ENCODE measurements around the gene HS3ST3B1.

Gene HS3ST3B1

GRCh38 chr17:14398766-14399165, 97.9 kb downstream of the HS3ST3B1 start:
- Histone ChIP-seq H3K36me3 (ENCODE audit: control insufficient read depth in 1 of 2, insufficient read depth in 2 of 2, low read length in 2 of 2) (no peaks in the 10 kb centered on the region), H3K79me1 (ENCODE audit: low read length) (no peaks in the 10 kb centered on the region), H3K9ac (ENCODE audit: low read length) (no peak overlapping the region), H3K4ac (ENCODE audit: low read depth, low read length) (no peak overlapping the region), H3K79me2 (ENCODE audit: control insufficient read depth, insufficient read depth, low read length, poor library complexity) (no peaks in the 10 kb centered on the region), H3K27ac (ENCODE audit: low read depth, low read length) (no peak overlapping the region), H2AK5ac (ENCODE audit: low read length) (no peak overlapping the region), H2AFZ (ENCODE audit: insufficient read depth, low read length, poor library complexity) (no peak overlapping the region), H2BK120ac (ENCODE audit: insufficient read depth, low read length, poor library complexity) (no peak overlapping the region), H4K12ac (ENCODE audit: low read depth, low read length) (no peak overlapping the region), H3K4me1 (ENCODE audit: control insufficient read depth in 1 of 2, insufficient read depth in 2 of 2, low read length in 2 of 2) (no peaks in the 10 kb centered on the region), H3K27me3 (ENCODE audit: insufficient read depth, low read length) (no peaks in the 10 kb centered on the region), H4K8ac (ENCODE audit: low read depth, low read length) (no peak overlapping the region), H3K4me2 (ENCODE audit: low read length) (no peak overlapping the region), H4K91ac (ENCODE audit: low read depth, low read length) (no peak overlapping the region), H3K14ac (ENCODE audit: low read length) (no peak overlapping the region), H3K18ac (ENCODE audit: low read length) (no peak overlapping the region), H3K4me3 (ENCODE audit: low read depth, low read length) (no peak overlapping the region), H3K9me3 (ENCODE audit: insufficient read depth, low read depth, low read length) (peaks cover 3% of the 10 kb centered on the region), H2BK12ac (ENCODE audit: low read length) (no peak overlapping the region), H2BK5ac (ENCODE audit: low read depth, low read length, poor library complexity) (no peak overlapping the region), H3K23ac (ENCODE audit: low read length) (no peak overlapping the region)
- no CpG with 5 or more reads among the region's 1 CpG for WGBS (ENCODE audit: extremely low coverage, insufficient coverage, insufficient read length)
- no peak for DNase-seq
